GM19240 (cell line): Measurements from ENCODE around the gene YWHAQ.

ENCODE experiments used
- DNase-seq: peaks from one replicate; pipeline ENCODE4 v3.0.0; 2011; ENCODE audit warnings: low spot score; ENCODE audit not compliant: insufficient read length

Gene YWHAQ

GRCh38 chr2:9630736-9631552, at the start of gene YWHAQ:
Gene YWHAQ (minus strand): TSS chr2:9630997. CDS start chr2:9630452, 545 bp downstream.
- peak; percentile 97 for DNase-seq

GRCh38 chr2:9680082-9680481, 49.3 kb upstream of the YWHAQ start:
- DNase-seq, result no peak

- no peak for DNase-seq
These were observed 48.4 kb upstream of the YWHAQ start for GRCh38 chr2:9679218-9679617.

GRCh38 chr2:9678544-9678943, 47.7 kb upstream of the YWHAQ start:
- DNase-seq, result no peak

GRCh38 chr2:9675415-9676351, 44.9 kb upstream of the YWHAQ start:
- no peak for DNase-seq

GRCh38 chr2:9674891-9675414, 44.2 kb upstream of the YWHAQ start:
- no peak for DNase-seq

GRCh38 chr2:9673914-9674481, 43.2 kb upstream of the YWHAQ start:
- no peak for DNase-seq

- DNase-seq, result no peak
These were observed 38.0 kb upstream of the YWHAQ start for GRCh38 chr2:9668687-9669345.

- DNase-seq, result no peak
These were observed 37.0 kb upstream of the YWHAQ start for GRCh38 chr2:9667826-9668225.

GRCh38 chr2:9666306-9666705, 35.5 kb upstream of the YWHAQ start:
- DNase-seq, result no peak

GRCh38 chr2:9665898-9666297, 35.1 kb upstream of the YWHAQ start:
- no peak for DNase-seq

- DNase-seq, result no peak
These were observed 33.6 kb upstream of the YWHAQ start for GRCh38 chr2:9664365-9664764.

GRCh38 chr2:9663008-9663879, 32.4 kb upstream of the YWHAQ start:
- DNase-seq, result no peak

- DNase-seq, result no peak
These were observed 30.5 kb upstream of the YWHAQ start for GRCh38 chr2:9661261-9661660.

GRCh38 chr2:9660781-9661180, 30.0 kb upstream of the YWHAQ start:
- DNase-seq, result no peak

GRCh38 chr2:9660154-9660553, 29.4 kb upstream of the YWHAQ start:
- DNase-seq, result no peak

GRCh38 chr2:9658972-9659371, 28.2 kb upstream of the YWHAQ start:
- no peak for DNase-seq

- DNase-seq, result no peak
These were observed 26.9 kb upstream of the YWHAQ start for GRCh38 chr2:9657731-9658130.

GRCh38 chr2:9657083-9657482, 26.3 kb upstream of the YWHAQ start:
- DNase-seq, result no peak

GRCh38 chr2:9656270-9656766, 25.5 kb upstream of the YWHAQ start:
- peak; percentile 62 for DNase-seq
